IPS-15b (cell line): ENCODE data around the gene NFIA.

ENCODE experiments used
- H3K27me3 ChIP-seq: one replicate; pipeline ENCODE4 v1.6.1; 2013; ENCODE audit warnings: low read length; ENCODE audit not compliant: control insufficient read depth, insufficient read depth
- H3K36me3 ChIP-seq: one replicate; pipeline ENCODE4 v1.6.1; 2013; ENCODE audit warnings: low read length; ENCODE audit not compliant: control insufficient read depth, insufficient read depth
- H3K4me1 ChIP-seq: one replicate; pipeline ENCODE4 v1.6.1; 2013; ENCODE audit warnings: mild to moderate bottlenecking, low read length; ENCODE audit not compliant: control insufficient read depth, insufficient read depth
- H3K4me3 ChIP-seq: one replicate; pipeline ENCODE4 v1.5.1; 2013; ENCODE audit warnings: low read depth, low read length
- H3K9ac ChIP-seq: one replicate; pipeline ENCODE4 v1.6.1; 2013; ENCODE audit warnings: low read depth, mild to moderate bottlenecking, low read length
- H3K9me3 ChIP-seq: one replicate; pipeline ENCODE4 v1.6.1; 2013; ENCODE audit warnings: mild to moderate bottlenecking, low read length; ENCODE audit not compliant: control insufficient read depth, insufficient read depth

The NFIA gene

DNA sequence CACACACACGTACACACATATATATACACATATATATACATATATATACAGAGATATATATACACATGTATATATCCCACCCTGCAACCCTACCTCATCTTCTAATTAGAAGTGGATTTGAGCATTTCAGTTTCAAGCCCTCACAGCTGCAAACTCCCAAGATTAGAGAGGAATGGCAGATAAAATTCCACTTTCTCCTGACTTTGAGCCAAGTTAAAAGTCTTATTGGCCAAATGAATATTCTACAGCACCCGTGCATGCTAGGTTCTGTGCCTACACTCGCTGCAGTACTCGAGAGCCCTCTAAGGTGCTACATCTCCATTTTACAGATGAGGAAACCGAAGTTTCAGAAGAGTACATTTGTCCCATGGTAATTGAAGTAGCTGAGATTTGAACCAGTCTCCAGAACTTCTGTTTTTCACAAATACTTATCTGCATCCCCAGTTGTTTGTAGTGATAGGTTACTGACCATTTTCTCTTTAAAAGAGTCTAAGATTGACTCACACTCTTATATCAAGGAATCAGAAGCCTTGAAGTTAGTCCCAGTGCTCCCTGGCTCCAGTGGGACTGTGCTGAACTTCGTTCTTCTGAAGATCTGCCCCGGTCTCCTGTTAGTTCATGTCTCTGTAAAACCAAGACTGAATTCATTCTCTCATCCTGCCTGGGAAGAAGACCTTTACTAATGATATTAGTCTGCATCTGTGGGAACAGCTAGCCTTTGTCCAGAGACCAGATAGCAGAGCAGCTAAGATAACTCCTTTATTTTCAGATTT lies 350.4 kb downstream of the NFIA start:
- Histone ChIP-seq H3K4me1 (peaks cover 5% of the 10 kb centered on the region), H3K9me3 (no peaks in the 10 kb centered on the region), H3K36me3 (no peaks in the 10 kb centered on the region), H3K4me3 (no peak overlapping the region), H3K27me3 (no peaks in the 10 kb centered on the region), H3K9ac (no peak overlapping the region)

DNA sequence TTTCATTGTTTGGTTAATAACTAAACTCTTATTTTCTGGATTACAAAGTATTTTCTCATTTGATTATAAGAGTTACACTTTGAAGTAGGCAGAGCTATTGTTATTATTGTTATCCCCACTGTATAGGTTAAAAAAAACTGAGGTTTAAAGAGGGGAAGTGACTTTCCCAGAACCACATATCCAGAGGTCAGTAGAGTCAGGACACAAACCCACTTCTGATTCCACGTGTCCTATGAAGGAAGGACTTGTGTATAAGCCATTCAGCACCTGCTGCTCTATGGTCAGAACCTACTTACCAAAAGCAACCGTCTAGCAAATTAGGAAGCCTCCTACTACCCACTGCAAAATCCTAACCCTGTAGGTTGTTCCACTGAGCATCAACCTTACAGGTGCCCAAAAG lies 351.3 kb downstream of the NFIA start:
- H3K36me3 ChIP-seq: no peaks in the 10 kb centered on the region
- H3K4me1 ChIP-seq: peaks cover 5% of the 10 kb centered on the region
- H3K27me3 ChIP-seq: no peaks in the 10 kb centered on the region
- H3K9me3 ChIP-seq: no peaks in the 10 kb centered on the region
- no peak overlapping the region for H3K4me3 ChIP-seq
- H3K9ac ChIP-seq: no peak overlapping the region

DNA sequence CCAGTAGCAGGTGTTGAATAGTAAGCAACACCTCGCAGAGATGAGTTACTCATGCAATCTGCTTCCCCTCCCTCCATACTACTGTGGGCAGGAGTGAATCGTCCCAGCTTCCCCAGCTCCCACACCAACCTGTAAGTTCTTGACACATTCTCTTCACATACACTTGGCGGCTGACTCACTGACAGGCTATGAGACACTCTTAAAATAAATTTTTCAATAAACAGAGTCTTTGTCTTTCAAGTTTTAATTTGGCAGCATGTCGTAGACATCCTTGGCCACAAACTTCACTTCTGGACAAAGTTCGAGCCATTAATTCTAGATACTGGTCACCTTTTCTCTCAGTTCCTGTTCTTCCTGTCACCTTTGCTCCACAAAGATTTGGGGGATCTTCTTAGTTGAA lies 351.9 kb downstream of the NFIA start:
- no peak overlapping the region for H3K4me3 ChIP-seq
- no peaks in the 10 kb centered on the region for H3K27me3 ChIP-seq
- H3K9ac ChIP-seq: no peak overlapping the region
- peaks cover 5% of the 10 kb centered on the region for H3K4me1 ChIP-seq
- no peaks in the 10 kb centered on the region for H3K36me3 ChIP-seq
- no peaks in the 10 kb centered on the region for H3K9me3 ChIP-seq

DNA sequence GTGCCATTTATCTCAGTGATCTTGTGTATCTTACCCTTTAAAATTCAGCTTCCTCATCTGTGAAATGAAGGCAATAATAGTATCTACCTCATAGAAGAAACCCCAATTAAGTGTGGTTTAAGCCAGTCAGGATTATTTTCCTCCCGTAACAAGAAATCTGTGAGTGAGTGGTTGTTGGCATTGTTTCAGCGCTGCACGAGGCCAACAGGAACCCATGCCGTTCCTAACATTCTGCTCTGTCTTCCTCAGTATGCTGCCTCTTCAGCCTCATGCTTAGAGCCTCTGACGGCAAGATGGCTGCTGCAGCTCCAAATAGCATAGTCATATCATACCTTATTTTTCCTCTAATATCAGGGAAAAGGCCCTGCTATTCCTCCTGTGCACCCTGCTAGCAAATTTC lies 352.9 kb downstream of the NFIA start:
- Histone ChIP-seq H3K9ac (no peak overlapping the region), H3K27me3 (no peaks in the 10 kb centered on the region), H3K4me1 (peaks cover 5% of the 10 kb centered on the region), H3K4me3 (no peak overlapping the region), H3K36me3 (no peaks in the 10 kb centered on the region), H3K9me3 (no peaks in the 10 kb centered on the region)

DNA sequence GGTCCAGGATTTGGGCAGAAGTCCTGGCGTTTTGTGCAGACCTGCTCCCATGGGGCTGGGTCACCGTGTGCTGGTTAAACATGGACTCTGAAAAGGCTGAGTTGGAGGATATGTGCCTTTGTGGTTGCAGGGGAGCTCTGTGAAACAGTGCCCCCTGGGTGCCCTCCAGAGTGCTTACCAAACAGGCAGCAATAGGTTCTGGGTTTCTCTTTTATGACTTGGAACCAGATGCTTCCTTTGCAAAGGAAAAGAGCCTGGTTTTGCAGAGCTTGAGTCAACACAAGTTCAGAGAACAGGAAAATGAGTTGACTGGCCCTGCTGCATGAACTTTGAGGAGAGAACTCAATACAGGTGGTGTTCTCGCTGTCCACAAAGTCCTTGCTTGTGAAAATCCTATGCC lies 353.7 kb downstream of the NFIA start:
- Histone ChIP-seq H3K27me3 (no peaks in the 10 kb centered on the region), H3K36me3 (no peaks in the 10 kb centered on the region), H3K9me3 (no peaks in the 10 kb centered on the region), H3K4me1 (peaks cover 5% of the 10 kb centered on the region), H3K4me3 (no peak overlapping the region), H3K9ac (no peak overlapping the region)

DNA sequence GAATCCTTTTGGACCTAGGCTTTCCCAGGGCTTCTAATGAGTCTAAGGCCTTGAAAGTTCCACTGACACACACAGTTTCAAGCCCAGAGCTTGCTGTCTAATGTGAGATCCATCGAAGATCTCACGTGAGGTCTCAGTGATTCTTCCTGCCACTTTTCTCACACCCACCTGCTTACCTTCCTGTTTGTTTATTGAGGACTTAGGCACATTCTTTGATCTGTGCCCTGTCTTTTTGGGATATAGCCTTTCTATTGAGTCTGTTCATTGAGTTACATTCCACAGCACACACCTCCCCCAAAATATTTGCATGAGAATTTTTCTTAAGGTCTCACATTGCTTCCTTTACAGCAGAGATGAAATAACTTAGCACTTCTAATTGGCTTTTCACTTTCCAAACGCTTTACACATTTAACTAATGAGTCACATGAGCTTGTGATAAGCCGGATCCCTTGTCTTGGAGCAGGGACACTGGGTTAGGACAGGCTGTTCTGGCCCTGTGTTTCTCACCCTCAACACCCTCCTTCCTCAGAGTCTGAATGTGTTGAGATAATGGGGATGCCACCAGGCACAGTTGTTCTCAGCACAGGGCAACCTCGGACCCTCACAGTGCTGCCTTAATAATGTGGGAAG lies 354.2 kb downstream of the NFIA start:
- Histone ChIP-seq H3K4me1 (peaks cover 5% of the 10 kb centered on the region), H3K4me3 (no peak overlapping the region), H3K9ac (no peak overlapping the region), H3K27me3 (no peaks in the 10 kb centered on the region), H3K36me3 (no peaks in the 10 kb centered on the region), H3K9me3 (no peaks in the 10 kb centered on the region)

DNA sequence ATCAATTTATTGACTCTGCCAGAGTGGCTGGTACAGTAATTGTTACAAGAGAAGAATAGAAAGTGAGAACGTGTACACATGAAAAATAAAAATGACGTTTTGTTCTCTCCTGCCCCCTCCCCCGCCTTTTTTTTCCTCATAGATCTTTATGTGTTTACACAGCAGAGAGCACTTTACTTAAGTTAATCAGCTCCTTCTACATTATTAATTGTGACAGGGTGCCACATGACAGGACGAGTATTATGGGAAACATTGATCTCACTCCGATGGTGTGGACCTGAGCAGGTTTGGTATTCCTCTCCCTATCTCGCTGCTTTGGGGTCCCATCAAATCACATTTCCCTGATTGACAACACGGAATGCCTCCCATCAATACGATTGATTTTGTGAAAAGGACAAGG lies 356.9 kb downstream of the NFIA start:
- H3K4me1 ChIP-seq: peaks cover 12% of the 10 kb centered on the region
- no peak overlapping the region for H3K9ac ChIP-seq
- no peak overlapping the region for H3K4me3 ChIP-seq
- H3K36me3 ChIP-seq: no peaks in the 10 kb centered on the region
- H3K27me3 ChIP-seq: no peaks in the 10 kb centered on the region
- H3K9me3 ChIP-seq: no peaks in the 10 kb centered on the region

GRCh38 chr1:61441723-61442262 lies 359.4 kb downstream of the NFIA start:
- H3K4me1 ChIP-seq: peaks cover 9% of the 10 kb centered on the region
- no peak overlapping the region for H3K9ac ChIP-seq
- no peaks in the 10 kb centered on the region for H3K27me3 ChIP-seq
- H3K4me3 ChIP-seq: no peak overlapping the region
- no peaks in the 10 kb centered on the region for H3K36me3 ChIP-seq
- H3K9me3 ChIP-seq: no peaks in the 10 kb centered on the region

DNA sequence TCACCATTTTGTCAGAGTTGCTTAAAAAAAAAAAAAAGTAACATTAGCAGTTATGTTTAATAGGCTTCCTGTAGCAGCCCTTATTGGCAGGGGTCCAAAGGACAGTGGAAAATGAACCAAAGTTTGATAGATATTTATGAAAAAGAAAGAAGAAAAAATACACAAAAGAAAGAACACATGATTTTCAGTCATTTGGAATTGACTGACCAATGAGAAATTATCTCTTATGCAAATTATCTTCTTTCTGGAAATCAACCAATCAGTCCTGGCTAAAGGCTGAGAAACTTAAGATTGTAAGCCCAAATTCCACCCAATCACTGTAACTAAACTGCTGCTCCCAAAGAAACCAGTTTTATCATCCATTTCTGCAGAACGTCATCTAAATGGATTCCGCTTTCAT lies 360.2 kb downstream of the NFIA start:
- H3K4me1 ChIP-seq: peaks cover 7% of the 10 kb centered on the region

GRCh38 chr1:61444288-61444687 lies 361.9 kb downstream of the NFIA start:
- Histone ChIP-seq H3K9ac (no peak overlapping the region), H3K27me3 (no peaks in the 10 kb centered on the region), H3K36me3 (no peaks in the 10 kb centered on the region), H3K4me1 (peaks cover 7% of the 10 kb centered on the region), H3K4me3 (no peak overlapping the region), H3K9me3 (no peaks in the 10 kb centered on the region)

More for the DNA sequence above, 360.2 kb downstream of the NFIA start:
- no peak overlapping the region for H3K9ac ChIP-seq
- H3K36me3 ChIP-seq: no peaks in the 10 kb centered on the region
- no peaks in the 10 kb centered on the region for H3K27me3 ChIP-seq
- H3K4me3 ChIP-seq: no peak overlapping the region
- no peaks in the 10 kb centered on the region for H3K9me3 ChIP-seq

DNA sequence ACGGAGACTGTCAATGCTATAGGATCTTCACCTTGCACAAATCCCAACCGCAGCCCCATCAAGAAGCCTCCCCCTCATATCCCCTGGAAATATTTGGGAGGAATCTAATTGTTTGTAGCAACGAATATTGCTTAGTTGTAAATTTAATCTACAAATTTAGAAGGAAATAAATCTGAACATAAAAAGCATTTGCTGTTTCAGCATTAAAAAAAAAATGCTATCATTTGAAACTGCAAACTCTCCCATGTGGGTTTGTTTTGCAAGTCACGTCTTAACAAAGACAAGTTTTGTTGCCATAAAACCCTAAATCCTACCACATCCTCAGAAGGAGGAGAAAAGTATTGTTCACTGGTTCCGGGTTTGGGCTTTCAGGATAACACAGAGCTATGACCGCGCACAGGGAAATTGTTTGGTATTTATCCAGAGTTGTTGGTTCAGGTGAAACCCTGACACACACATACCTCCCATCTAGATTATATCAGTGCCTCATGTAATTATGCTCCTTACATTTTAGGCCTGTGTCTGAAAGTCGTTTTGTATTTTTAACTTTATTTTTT lies 363.0 kb downstream of the NFIA start:
- Histone ChIP-seq H3K9me3 (no peaks in the 10 kb centered on the region), H3K4me1 (peaks cover 7% of the 10 kb centered on the region), H3K36me3 (no peaks in the 10 kb centered on the region), H3K9ac (no peak overlapping the region), H3K4me3 (no peak overlapping the region), H3K27me3 (no peaks in the 10 kb centered on the region)

- no peaks in the 10 kb centered on the region for H3K27me3 ChIP-seq
- no peaks in the 10 kb centered on the region for H3K36me3 ChIP-seq
- H3K4me1 ChIP-seq: peaks cover 7% of the 10 kb centered on the region
- H3K4me3 ChIP-seq: no peak overlapping the region
- H3K9ac ChIP-seq: no peak overlapping the region
- no peaks in the 10 kb centered on the region for H3K9me3 ChIP-seq
These were observed 364.2 kb downstream of the NFIA start for GRCh38 chr1:61446531-61446991.
